GM12864 (cell line): Measurements from ENCODE around the gene MYL3.

Experiments used
- DNase-seq: peaks from one replicate; pipeline ENCODE4 v3.0.0-alpha.2; 2011; ENCODE audit warnings: low read depth
- H3K4me3 ChIP-seq: 2 replicates; pipeline ENCODE4 v1.5.1; 2011; ENCODE audit warnings: mild to moderate bottlenecking, low read depth, low read length, control low read depth
- TF ChIP-seq, protein P1 (sequence below): IDR thresholded peaks from 2 replicates; pipeline ENCODE4 v1.5.1; 2011; ENCODE audit warnings: low read depth, mild to moderate bottlenecking, moderate library complexity, low read length, control low read depth, inconsistent platforms; ENCODE audit errors: missing control alignments

The MYL3 gene

GRCh38 chr3:46907960-46908293, 44.7 kb upstream of the MYL3 start:
- no peak overlapping the region for H3K4me3 ChIP-seq
- no peak for DNase-seq
- TF ChIP-seq, protein P1, sequence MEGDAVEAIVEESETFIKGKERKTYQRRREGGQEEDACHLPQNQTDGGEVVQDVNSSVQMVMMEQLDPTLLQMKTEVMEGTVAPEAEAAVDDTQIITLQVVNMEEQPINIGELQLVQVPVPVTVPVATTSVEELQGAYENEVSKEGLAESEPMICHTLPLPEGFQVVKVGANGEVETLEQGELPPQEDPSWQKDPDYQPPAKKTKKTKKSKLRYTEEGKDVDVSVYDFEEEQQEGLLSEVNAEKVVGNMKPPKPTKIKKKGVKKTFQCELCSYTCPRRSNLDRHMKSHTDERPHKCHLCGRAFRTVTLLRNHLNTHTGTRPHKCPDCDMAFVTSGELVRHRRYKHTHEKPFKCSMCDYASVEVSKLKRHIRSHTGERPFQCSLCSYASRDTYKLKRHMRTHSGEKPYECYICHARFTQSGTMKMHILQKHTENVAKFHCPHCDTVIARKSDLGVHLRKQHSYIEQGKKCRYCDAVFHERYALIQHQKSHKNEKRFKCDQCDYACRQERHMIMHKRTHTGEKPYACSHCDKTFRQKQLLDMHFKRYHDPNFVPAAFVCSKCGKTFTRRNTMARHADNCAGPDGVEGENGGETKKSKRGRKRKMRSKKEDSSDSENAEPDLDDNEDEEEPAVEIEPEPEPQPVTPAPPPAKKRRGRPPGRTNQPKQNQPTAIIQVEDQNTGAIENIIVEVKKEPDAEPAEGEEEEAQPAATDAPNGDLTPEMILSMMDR = no peak

DNA sequence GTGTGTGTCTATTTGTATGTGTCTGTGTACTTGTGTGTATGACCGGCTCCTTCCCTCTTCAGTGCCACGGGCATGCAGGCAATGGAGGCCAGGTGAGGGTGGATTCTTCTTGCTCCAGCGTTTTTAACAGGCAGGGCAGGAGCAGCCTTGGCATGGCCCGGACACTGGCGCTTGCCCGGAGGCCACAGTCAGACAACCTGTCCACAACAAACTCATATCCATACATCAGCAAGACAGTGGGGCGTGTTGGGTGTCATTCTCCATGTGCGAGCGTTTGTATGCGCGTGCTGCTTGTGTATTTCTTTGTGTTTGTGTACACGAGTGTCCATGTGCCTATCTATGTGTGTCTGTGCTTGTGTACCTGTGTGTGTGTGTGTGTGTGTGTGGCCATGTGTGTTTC, 44.0 kb upstream of the MYL3 start:
- no peak overlapping the region for H3K4me3 ChIP-seq
- DNase-seq = no peak
- TF ChIP-seq, protein P1 = no peak

GRCh38 chr3:46906471-46907058, 43.3 kb upstream of the MYL3 start:
- TF ChIP-seq, protein P1 = no peak
- DNase-seq = no peak
- H3K4me3 ChIP-seq = no peak overlapping the region

DNA sequence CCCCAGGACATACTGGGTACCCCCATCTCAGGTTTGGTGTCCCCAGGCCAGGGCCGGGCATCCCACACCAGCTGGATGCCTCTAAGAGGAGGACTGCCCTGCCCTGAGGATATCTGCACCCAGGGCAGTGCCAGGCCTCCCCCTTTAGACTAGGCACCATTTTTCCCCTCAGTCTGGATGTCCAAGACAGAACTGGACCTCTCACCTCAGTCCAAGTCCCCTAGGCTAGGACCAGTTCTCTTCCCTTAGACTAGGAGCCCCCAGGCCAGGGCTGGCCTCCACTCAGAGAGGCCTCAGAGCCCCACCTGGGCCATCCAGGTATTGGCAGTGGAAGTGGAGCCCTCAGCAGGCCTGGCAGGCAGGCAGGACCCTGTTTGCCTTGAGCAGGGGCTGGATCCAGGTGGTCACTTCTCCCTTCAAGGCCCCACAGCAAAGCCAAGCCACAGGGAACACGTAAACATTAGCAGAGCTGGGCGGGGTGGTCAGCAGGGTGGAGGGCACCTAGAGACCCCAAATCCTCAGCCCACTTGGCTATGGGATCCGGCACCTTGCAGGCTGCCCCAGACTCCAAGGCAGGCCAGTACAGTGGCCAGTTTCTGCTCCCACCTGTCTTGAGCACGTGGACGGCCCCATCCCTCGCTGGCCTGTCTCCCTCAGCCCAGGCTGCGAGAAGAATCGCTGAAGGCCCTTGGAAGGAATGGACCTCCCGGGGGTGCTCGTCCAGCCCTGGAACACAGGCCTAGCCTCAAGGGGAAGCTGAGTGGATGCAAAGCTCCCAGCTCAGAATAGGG, 42.6 kb upstream of the MYL3 start:
- TF ChIP-seq, protein P1 = no peak
- no peak overlapping the region for H3K4me3 ChIP-seq
- DNase-seq = no peak

- DNase-seq = no peak
- TF ChIP-seq, protein P1 = no peak
- no peak overlapping the region for H3K4me3 ChIP-seq
Observed at GRCh38 chr3:46905213-46905560, 41.9 kb upstream of the MYL3 start.

GRCh38 chr3:46904303-46905212, 41.3 kb upstream of the MYL3 start:
- no peak for DNase-seq
- no peak overlapping the region for H3K4me3 ChIP-seq
- TF ChIP-seq, protein P1 = no peak
